HFFc6 (cell line): ENCODE measurements around the gene CCDC74B. TPM values are rescaled to one million over a fixed set of nuclear protein-coding genes. Genes with fewer than 3 reads are reported as not detected.
"Not testable (repeated sequence)": the region's sequence is repeated elsewhere in the genome, so short reads cannot be mapped to it uniquely, and the experiment has no call there.

Experiments
- DNase-seq: peaks from one replicate; pipeline ENCODE4 v3.0.0-alpha.2; 2018
- H3K27ac Mint-ChIP-seq: 2 replicates; pipeline ENCODE4 v1.8.0; 2020; ENCODE audit warnings: mild to moderate bottlenecking, mixed read lengths
- H3K27me3 Mint-ChIP-seq: 2 replicates; pipeline ENCODE4 v1.8.0; 2021; ENCODE audit warnings: mild to moderate bottlenecking, moderate library complexity, mixed read lengths; ENCODE audit not compliant: insufficient read depth
- H3K36me3 Mint-ChIP-seq: 2 replicates; pipeline ENCODE4 v1.8.0; 2021; ENCODE audit warnings: low read depth, mixed read lengths
- H3K4me1 Mint-ChIP-seq: 2 replicates; pipeline ENCODE4 v1.8.0; 2020; ENCODE audit warnings: low read depth, mixed read lengths
- H3K4me3 Mint-ChIP-seq: 2 replicates; pipeline ENCODE4 v1.8.0; 2020; ENCODE audit warnings: mild to moderate bottlenecking, moderate library complexity, mixed read lengths
- H3K9me3 Mint-ChIP-seq: 2 replicates; pipeline ENCODE4 v1.8.0; 2020; ENCODE audit warnings: mild to moderate bottlenecking, mixed read lengths
- total RNA-seq, 6 experiments: library from RNA; stranded (reverse); fragmentation: NEBNext Ultra II Directional; extraction: Animal tissue kit (Norgen Biotek cat#: 25700); gene quantifications; 2 replicates in 1 of 6; 3 replicates in 5 of 6; pipeline ENCODE4 v1.2.3, GENCODE V29; 2021
- TF ChIP-seq, protein P1 (sequence below): fragments of 200-600 bp; sonication (generic); IDR thresholded peaks from 2 replicates; pipeline ENCODE4 v1.5.0; 2021; ENCODE audit warnings: antibody characterized with exemption, mild to moderate bottlenecking

CCDC74B gene
- total RNA-seq, 6 experiments from 2014 or later = 3.1 to 6.3 (median 5.0) TPM

DNA sequence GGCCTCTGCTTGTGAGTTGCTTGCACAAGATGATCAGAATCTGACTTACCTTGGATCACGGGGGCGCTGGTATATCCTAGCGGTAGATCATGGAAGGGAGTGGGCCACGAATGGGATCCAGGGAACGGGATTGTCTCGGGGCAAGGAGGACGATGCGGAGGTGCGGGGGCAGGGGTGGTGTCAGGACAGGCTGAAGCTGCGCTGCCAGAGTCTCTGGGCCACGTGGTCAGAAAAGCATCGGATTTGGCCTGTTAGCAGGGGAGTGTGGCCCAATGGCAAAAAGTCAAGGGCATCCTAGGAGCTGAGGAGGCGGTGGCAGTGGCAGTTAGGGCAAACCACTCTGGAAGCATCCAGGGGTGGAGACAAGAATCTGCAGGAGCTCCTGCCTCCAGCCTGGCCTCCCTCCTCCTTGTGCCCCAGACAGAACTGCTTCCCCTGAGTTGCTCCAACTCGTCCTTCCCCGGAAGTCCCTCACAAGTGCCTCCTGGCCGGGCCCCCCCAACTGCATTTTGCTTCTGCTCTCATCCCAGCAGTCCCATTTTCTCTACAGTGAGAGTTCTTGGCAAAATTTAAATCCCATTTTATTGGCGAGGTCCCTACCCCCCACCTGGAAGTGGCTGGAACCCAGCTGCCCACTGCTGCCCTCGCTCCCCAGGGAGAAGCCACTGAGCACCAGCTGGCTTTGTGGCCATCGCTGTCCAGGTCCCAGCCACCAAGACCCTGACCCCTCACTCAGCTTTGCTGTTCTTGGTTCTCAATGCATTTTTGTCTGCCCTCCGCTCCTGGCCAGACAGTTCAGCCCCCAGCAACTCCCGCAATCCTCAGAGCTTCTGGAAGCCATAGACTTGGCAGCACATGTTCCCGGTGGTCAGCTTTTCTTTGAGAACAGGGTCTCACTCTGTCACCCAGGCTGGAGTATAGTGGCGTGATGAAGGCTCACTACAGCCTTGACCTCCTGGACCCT is 5.6 kb upstream of the CCDC74B start:
- H3K36me3 Mint-ChIP-seq = no peaks in the 10 kb centered on the region
- H3K9me3 Mint-ChIP-seq = no peaks in the 10 kb centered on the region
- H3K27ac Mint-ChIP-seq = no peak overlapping the region
- H3K4me3 Mint-ChIP-seq = no peak overlapping the region
- H3K4me1 Mint-ChIP-seq = no peaks in the 10 kb centered on the region
- TF ChIP-seq, protein P1, sequence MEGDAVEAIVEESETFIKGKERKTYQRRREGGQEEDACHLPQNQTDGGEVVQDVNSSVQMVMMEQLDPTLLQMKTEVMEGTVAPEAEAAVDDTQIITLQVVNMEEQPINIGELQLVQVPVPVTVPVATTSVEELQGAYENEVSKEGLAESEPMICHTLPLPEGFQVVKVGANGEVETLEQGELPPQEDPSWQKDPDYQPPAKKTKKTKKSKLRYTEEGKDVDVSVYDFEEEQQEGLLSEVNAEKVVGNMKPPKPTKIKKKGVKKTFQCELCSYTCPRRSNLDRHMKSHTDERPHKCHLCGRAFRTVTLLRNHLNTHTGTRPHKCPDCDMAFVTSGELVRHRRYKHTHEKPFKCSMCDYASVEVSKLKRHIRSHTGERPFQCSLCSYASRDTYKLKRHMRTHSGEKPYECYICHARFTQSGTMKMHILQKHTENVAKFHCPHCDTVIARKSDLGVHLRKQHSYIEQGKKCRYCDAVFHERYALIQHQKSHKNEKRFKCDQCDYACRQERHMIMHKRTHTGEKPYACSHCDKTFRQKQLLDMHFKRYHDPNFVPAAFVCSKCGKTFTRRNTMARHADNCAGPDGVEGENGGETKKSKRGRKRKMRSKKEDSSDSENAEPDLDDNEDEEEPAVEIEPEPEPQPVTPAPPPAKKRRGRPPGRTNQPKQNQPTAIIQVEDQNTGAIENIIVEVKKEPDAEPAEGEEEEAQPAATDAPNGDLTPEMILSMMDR = no peak
- H3K27me3 Mint-ChIP-seq = no peaks in the 10 kb centered on the region
- no peak for DNase-seq

DNA sequence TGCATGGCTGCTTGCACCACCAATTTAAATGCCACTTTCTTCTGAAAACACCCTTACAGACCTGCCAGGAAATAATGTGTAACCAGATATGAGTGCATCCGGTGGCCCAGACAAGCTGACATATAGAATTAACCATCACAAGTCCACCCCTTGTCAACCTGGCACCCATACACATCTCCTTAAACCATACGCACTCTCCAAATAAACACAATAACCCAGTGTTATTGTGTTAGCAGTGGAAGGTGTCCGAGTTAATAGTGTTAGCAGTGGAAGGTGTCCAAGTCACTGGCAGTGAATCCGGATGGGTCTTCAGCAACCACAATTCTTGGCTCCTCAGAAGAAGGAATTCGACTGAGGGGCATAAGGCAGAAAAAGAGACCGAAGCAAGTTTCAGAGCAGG is 3.6 kb upstream of the CCDC74B start:
- not testable (repeated sequence) for H3K27me3 Mint-ChIP-seq, H3K36me3 Mint-ChIP-seq, H3K4me3 Mint-ChIP-seq, H3K4me1 Mint-ChIP-seq, H3K9me3 Mint-ChIP-seq, DNase-seq, H3K27ac Mint-ChIP-seq

DNA sequence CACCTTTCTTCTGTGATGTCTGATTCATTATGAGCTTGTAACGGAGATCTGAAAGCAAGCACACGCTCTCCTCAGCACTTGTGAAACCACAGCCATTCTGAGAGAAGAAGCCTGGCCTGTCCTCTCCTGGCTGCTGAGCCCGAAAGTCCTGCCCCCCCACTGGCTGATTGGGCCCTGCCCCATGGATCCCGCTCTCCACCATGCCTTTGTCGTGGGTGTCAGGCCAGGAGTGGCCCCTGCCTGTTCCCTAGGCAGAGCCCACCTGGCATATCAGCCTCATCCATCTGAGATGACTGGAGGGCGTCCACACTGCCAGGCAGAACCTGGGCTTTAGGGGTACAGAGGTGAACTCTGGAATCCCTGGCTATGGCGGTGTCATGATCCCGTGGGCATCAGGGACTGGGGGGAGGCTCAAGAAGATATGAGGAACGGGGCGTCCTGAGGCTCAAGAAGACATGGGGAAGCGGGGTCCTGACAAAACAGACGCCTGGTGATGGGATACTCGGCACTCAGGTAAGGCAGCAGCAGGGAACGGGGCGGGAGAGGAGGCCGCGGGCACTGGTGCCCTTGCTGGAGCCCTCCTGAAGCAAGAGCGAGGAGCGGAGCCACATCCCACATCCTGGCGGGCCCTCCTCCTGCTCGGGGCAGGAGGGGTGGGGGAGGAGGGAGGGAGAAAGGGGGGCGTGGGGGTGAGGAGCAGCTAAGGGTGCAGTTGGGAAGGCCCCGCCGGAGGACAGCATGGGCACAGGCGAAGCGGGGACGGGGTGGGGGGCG is 1.5 kb downstream of the CCDC74B start:
- not testable (repeated sequence) for H3K4me1 Mint-ChIP-seq, DNase-seq, H3K27ac Mint-ChIP-seq, H3K9me3 Mint-ChIP-seq, H3K27me3 Mint-ChIP-seq, H3K36me3 Mint-ChIP-seq
- peak overlapping the region; percentile 88 for H3K4me3 Mint-ChIP-seq

DNA sequence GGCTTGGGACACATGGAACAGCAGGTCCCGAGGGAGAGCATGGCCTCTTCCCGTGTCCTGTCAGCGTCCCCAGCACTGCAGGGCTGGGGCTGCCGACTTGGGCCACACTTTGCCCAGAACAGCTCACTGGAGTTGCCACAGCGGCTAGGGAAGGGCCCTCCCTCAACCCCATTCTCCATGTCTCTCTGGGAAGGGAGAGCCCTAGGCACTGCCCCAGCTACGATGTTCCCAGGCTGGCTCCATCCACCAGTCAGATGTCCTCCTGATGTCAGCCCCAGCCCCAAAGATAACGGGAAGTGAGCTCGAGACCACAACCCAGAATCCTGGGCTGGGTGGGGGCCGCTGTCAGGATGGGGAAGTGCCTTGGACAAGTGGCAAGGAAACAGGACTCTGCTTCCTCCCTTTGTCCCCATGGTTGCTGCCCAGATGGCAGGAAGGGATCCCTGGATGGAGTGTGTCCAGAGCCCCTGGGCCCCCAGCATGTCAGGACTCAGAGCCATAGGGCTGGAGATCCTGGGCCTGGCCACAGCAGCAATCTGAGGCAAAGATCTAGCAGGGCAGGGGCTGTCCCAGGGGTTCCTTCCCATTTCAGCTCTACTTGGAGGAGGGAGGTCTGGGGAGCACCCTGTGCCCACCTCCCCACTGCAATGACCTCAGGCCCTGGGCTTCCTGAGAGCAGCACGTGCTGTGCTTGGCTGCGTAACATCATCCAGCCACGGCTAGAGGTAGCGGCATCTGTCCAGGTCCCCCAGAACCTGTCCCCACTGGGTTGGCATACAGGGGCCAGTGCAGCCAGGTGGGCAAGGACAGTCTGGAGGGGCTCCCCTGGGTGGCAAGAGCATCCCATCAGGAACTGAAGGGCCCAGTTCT is 2.3 kb downstream of the CCDC74B start:
- H3K36me3 Mint-ChIP-seq, DNase-seq, H3K27me3 Mint-ChIP-seq, H3K4me3 Mint-ChIP-seq, H3K27ac Mint-ChIP-seq, H3K9me3 Mint-ChIP-seq, H3K4me1 Mint-ChIP-seq: not testable (repeated sequence)

DNA sequence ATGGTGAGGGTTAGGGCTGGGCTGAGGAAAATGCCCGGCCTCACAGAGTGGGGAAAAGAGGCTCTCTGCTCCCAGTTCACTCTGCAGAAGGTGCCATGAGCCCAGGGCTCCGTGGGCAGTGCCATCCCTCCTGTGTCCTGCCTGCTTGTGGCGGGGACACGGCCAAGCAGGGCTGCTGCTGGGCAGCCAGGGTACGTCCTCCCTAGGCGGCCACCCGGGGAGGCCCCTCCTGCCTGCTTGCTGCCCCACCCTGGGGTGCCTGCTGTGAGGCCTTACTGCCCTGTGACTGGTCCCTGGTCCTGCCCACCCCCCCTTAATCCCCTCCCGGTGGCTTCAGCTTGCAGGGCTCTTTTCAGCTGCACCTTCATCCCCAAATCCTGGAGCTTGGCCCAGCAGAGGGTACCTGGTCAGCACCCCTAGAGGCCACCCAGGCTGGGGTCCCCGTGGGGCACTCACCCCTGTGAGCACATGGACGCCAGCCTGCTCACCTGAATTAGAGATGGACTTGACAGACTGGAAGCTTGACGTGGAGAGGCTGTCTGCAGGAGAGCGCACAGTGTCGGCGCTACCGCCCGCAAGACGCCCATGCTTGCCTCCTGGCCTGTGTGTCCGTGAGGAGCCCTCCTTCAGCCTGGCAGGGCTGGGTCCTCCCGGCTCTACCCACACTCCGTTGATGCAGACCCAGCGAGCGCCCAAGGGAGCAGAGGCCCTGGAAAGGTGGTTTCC is 3.1 kb downstream of the CCDC74B start:
- DNase-seq, H3K4me3 Mint-ChIP-seq, H3K27ac Mint-ChIP-seq, H3K27me3 Mint-ChIP-seq, H3K9me3 Mint-ChIP-seq, H3K36me3 Mint-ChIP-seq, H3K4me1 Mint-ChIP-seq: not testable (repeated sequence)

DNA sequence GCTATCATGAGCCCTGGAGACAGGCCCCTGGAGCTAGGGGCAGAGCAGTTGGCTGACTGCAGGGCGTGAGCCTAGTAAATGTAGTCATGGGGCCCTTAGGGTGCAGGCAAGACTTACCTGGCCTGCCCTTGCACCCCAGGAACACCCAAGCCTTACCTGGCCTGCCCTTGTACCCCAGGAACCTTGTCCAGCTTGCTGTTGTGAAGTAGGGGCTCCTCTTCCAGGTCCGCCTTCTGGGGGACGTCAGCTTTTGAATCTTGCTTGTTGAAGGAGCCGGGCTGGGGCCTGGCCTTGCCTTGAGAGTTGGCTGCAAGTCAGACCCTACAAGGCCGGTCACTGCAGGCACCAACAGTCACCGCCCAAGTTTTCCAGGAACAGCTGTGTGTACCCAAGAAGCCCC is 3.9 kb downstream of the CCDC74B start:
- not testable (repeated sequence) for H3K9me3 Mint-ChIP-seq, DNase-seq, H3K4me1 Mint-ChIP-seq, H3K4me3 Mint-ChIP-seq, H3K27me3 Mint-ChIP-seq, H3K36me3 Mint-ChIP-seq, H3K27ac Mint-ChIP-seq

DNA sequence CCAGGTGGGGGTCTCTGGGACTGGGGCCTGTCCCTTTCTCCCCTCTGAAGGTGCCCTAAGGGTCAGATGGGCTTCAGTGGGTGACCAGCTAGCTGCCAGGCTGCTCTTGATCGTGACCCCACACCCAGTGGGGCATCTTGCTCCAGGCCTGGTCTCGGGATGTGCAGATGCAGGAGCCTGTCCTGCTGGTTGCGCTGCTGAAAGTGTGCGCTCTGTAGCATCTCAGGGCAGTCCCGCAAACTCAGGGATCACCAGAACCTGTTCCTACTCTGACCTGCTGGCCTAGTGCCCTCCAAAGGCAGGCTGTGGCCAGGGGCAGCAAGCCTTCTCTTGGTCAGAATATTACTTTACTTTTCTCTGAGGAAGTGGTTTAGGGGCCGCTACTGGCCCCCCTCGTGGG is 4.4 kb downstream of the CCDC74B start:
- not testable (repeated sequence) for DNase-seq, H3K4me1 Mint-ChIP-seq, H3K36me3 Mint-ChIP-seq, H3K4me3 Mint-ChIP-seq, H3K9me3 Mint-ChIP-seq, H3K27me3 Mint-ChIP-seq, H3K27ac Mint-ChIP-seq

DNA sequence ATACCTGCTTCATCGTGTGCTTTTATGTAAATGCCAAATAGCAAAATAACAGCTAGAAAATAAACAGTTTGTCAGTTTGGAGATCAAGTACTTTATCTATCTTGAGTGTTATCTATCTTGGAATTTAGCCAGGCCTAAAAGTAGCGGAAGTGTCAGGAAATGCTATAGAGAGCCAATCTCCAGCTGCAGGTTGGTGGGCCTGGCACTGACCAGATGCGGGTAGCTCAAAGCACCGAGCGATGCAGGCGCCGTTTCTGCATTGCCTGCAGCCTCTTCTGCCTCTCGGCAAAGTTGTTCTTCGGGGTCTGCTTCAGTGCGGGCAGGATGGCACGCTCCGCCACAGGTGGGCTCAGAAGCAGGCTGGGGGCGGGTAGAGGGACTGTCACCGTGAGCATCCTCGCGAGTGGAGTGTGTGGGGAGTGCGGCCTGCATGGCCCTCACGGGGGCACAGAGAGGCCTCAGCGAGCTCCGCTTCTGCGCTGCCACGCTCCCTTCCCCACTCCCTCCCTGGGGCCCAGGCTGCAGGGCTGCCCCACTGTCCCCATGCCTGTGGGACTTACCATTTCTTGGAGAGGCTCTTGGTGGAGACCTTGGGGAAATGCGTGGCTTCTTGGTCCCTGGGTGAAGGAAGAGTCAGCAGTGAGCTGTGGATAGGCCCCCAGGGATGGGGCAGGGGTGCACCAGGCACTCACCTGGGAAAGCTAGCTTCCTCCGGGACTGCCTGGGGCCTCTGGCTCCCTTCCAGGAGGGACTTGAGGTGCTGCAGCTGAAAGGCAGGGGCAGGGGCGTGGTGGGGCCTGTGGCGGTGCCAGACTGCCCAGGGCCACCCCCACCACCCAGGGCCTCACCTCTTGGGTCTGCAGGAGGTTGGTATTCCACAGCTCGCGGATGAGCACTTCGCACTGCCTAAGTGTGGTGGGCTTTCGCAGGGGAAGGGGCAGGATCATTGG is 5.3 kb downstream of the CCDC74B start:
- H3K9me3 Mint-ChIP-seq = not testable (repeated sequence)

DNA sequence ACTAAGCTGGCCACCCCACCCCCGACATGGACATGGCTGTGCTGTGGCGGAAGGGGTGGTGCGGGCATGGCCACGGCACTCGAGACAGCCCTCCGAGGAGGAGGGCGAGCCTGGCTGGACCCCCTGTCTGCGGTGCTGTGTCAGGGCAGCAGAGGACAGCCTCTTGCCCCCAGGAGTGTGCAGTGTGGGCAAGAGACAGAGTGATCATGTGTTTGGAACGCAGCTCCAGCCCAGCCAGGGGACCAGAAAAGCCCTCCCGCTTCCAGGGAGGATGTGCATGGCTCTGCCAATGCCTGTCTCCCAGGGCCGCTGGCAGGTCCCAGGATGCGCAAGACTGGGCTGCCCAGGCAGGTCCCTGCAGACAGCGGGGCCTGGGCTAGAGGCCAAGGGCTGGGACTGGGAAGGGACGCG is 6.1 kb downstream of the CCDC74B start:
- H3K27ac Mint-ChIP-seq, H3K4me1 Mint-ChIP-seq, H3K4me3 Mint-ChIP-seq, DNase-seq, H3K27me3 Mint-ChIP-seq, H3K9me3 Mint-ChIP-seq, H3K36me3 Mint-ChIP-seq: not testable (repeated sequence)

More for the DNA sequence above, 5.3 kb downstream of the CCDC74B start:
- not testable (repeated sequence) for H3K27ac Mint-ChIP-seq, DNase-seq, H3K4me1 Mint-ChIP-seq, H3K36me3 Mint-ChIP-seq, H3K4me3 Mint-ChIP-seq, H3K27me3 Mint-ChIP-seq

DNA sequence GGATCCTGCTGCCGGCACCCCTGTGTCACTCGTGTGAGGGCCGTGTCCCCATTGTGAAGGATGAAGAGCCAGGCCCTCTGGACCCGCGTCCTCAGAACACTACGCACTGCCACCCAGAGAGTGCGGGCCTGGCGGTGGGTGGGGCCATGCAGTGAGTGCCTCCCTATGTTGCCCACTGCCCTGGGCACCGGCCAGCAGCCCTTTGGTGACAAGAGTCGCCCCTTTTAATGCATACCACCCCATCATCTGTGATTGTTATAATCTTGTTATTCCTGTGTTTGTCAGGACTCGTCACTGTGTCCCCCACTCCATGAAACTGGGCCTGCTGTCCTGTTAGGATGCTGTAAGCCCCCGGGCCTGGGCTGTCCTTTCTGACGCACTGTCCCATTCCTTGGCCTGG is 6.6 kb downstream of the CCDC74B start:
- DNase-seq, H3K9me3 Mint-ChIP-seq, H3K27ac Mint-ChIP-seq, H3K4me1 Mint-ChIP-seq, H3K36me3 Mint-ChIP-seq, H3K4me3 Mint-ChIP-seq, H3K27me3 Mint-ChIP-seq: not testable (repeated sequence)

DNA sequence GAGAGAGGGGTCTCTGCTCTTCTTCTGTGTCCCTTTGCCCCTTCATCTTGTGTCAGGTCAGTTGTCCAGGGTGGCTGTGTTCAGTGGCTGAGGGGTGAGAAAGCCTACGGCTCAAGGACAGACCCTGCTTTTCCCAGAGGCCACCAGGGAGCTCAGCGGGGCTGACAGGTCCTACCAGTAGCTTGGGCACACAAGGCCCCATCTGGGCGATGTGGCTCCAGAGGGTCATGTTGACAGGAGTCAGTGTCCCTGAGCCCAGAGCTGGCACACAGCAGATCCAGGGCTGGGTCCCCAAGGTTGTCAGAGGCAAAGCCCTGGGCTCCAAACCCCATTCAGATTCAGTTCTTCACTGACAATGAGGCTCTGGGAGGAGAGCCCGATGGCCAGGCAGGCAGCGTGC is 7.8 kb downstream of the CCDC74B start:
- H3K4me1 Mint-ChIP-seq, H3K27me3 Mint-ChIP-seq, H3K36me3 Mint-ChIP-seq, H3K27ac Mint-ChIP-seq, H3K9me3 Mint-ChIP-seq, DNase-seq, H3K4me3 Mint-ChIP-seq: not testable (repeated sequence)
